ENCODE results near the gene CMTM6.

- TF ChIP-seq GATA3 (IDR thresholded peaks at IDR 0.05; ENCODE audit: borderline replicate concordance), result no peak
- TF ChIP-seq JUN (IDR thresholded peaks at IDR 0.05), result no peak
- no peak for TF ChIP-seq CTCF (IDR thresholded peaks at IDR 0.05)
- TF ChIP-seq EHMT2 (IDR thresholded peaks at IDR 0.05; ENCODE audit: low read depth), result no peak
- TF ChIP-seq FOSB (CRISPR knock-in tag; IDR thresholded peaks at IDR 0.05), result no peak
- TF ChIP-seq CHD2 (IDR thresholded peaks at IDR 0.05; ENCODE audit: low read length, partially characterized antibody), result no peak
- no peak for TF ChIP-seq CEBPB (IDR thresholded peaks at IDR 0.05)
- no peak for TF ChIP-seq POLR2A (IDR thresholded peaks at IDR 0.05; ENCODE audit: low read length)
- TF ChIP-seq, protein P1, sequence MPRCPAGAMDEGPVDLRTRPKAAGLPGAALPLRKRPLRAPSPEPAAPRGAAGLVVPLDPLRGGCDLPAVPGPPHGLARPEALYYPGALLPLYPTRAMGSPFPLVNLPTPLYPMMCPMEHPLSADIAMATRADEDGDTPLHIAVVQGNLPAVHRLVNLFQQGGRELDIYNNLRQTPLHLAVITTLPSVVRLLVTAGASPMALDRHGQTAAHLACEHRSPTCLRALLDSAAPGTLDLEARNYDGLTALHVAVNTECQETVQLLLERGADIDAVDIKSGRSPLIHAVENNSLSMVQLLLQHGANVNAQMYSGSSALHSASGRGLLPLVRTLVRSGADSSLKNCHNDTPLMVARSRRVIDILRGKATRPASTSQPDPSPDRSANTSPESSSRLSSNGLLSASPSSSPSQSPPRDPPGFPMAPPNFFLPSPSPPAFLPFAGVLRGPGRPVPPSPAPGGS (IDR thresholded peaks at IDR 0.05), result no peak
- no peak for TF ChIP-seq HOXB13 (CRISPR knock-in tag; IDR thresholded peaks at IDR 0.05; ENCODE audit: low read depth)
Measured at GRCh38 chr3:32551087-32551486, 48.4 kb upstream of the CMTM6 start.
